GM19452 (cell line): ENCODE results near the gene KLC1.
A peak's percentile ranks its signal among the peaks of the same experiment; 100 is the strongest.

Experiments
- ATAC-seq: cut with Tn5 transposase; IDR thresholded peaks from one replicate; pipeline ENCODE4 v1.9.1; 2021; ENCODE audit not compliant: unreplicated experiment

Gene KLC1

GRCh38 chr14:103687712-103688111, 58.7 kb downstream of the KLC1 start:
- no peak for ATAC-seq

GRCh38 chr14:103688441-103688840, 59.4 kb downstream of the KLC1 start:
- no peak for ATAC-seq

GRCh38 chr14:103688906-103689902, 60.2 kb downstream of the KLC1 start:
- ATAC-seq: no peak

GRCh38 chr14:103690332-103690731, 61.3 kb downstream of the KLC1 start:
- ATAC-seq: no peak

- ATAC-seq: peak; percentile 73
Observed at GRCh38 chr14:103691655-103692054, 62.6 kb downstream of the KLC1 start.

- peak; percentile 23 for ATAC-seq
Observed at GRCh38 chr14:103692159-103692558, 63.1 kb downstream of the KLC1 start.

GRCh38 chr14:103692871-103693270, 63.9 kb downstream of the KLC1 start:
- ATAC-seq: no peak

GRCh38 chr14:103693515-103693914, 64.5 kb downstream of the KLC1 start:
- no peak for ATAC-seq

- no peak for ATAC-seq
Observed at GRCh38 chr14:103694572-103695026, 65.6 kb downstream of the KLC1 start.

- no peak for ATAC-seq
Observed at GRCh38 chr14:103695296-103696069, 66.5 kb downstream of the KLC1 start.

- no peak for ATAC-seq
Observed at GRCh38 chr14:103696070-103696402, 67.0 kb downstream of the KLC1 start.

GRCh38 chr14:103696466-103697071, 67.6 kb downstream of the KLC1 start:
- ATAC-seq: no peak

GRCh38 chr14:103697206-103697602, 68.2 kb downstream of the KLC1 start:
- ATAC-seq: no peak

GRCh38 chr14:103697603-103698379, 68.8 kb downstream of the KLC1 start:
- no peak for ATAC-seq

GRCh38 chr14:103698380-103699260, 69.6 kb downstream of the KLC1 start:
- no peak for ATAC-seq

GRCh38 chr14:103699261-103699661, 70.2 kb downstream of the KLC1 start:
- no peak for ATAC-seq

- ATAC-seq: no peak
Observed at GRCh38 chr14:103699901-103700752, 71.1 kb downstream of the KLC1 start.

GRCh38 chr14:103700753-103701490, 71.9 kb downstream of the KLC1 start:
- no peak for ATAC-seq
